ENCODE data around the gene AGAP1. TPM values are rescaled to one million over a fixed set of nuclear protein-coding genes. Genes with fewer than 3 reads are reported as not detected.

Gene AGAP1
- total RNA-seq, 1 donor: 18.5 TPM

DNA sequence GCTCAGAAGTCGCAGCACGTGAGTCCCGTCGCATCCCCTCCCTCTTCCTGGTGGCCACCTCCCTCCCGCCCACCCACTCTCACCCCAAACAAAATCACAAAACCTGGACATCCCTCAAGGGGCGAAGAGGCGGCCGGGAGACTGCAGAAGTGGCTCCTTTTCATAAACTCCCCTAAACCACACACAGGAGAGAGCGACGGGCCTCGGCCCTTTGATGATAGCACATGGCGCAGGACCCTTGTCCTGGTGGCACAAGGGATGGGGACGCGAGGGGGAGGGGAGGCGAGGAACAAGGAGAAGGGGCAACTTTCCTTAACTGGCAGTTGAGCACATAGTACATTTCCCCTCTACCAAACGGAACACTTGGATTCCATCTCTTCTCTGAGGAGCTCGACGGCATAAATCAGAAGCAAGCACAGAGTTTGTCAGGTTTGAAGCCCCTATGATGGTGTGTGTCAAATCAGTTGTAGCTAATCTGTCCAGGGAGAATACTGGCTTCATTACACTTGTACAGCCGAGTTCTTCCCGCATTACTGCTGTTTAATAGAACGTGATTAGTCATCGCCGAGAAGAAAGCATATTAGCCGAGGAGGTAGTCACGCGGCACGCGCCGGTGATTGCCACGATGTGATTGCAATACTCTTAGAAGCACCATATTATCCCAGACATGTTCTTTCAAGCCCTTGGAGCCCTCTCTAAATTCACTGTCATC lies 630.5 kb downstream of the AGAP1 start:
- no peaks in the 10 kb centered on the region for H3K27me3 ChIP-seq (ENCODE audit: insufficient read depth, low read length)
- no peaks in the 10 kb centered on the region for H4K20me1 ChIP-seq (ENCODE audit: insufficient read depth, low read length)
- H3K4me2 ChIP-seq (ENCODE audit: insufficient read depth, low read length): no peak overlapping the region
- H3K9me3 ChIP-seq (ENCODE audit: low read depth, low read length): no peaks in the 10 kb centered on the region
- TF ChIP-seq, protein P1, sequence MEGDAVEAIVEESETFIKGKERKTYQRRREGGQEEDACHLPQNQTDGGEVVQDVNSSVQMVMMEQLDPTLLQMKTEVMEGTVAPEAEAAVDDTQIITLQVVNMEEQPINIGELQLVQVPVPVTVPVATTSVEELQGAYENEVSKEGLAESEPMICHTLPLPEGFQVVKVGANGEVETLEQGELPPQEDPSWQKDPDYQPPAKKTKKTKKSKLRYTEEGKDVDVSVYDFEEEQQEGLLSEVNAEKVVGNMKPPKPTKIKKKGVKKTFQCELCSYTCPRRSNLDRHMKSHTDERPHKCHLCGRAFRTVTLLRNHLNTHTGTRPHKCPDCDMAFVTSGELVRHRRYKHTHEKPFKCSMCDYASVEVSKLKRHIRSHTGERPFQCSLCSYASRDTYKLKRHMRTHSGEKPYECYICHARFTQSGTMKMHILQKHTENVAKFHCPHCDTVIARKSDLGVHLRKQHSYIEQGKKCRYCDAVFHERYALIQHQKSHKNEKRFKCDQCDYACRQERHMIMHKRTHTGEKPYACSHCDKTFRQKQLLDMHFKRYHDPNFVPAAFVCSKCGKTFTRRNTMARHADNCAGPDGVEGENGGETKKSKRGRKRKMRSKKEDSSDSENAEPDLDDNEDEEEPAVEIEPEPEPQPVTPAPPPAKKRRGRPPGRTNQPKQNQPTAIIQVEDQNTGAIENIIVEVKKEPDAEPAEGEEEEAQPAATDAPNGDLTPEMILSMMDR (IDR thresholded peaks at IDR 0.05; ENCODE audit: extremely low read depth, low read depth, low read length): no peak
- no peak overlapping the region for H3K4me3 ChIP-seq (ENCODE audit: insufficient read depth, low read length)
- no peak for DNase-seq (ENCODE audit: insufficient read length, low spot score, missing footprints)
- H3K79me2 ChIP-seq (ENCODE audit: insufficient read depth, low read length): no peaks in the 10 kb centered on the region
- no peaks in the 10 kb centered on the region for H3K36me3 ChIP-seq (ENCODE audit: insufficient read depth, low read length)
- no peaks in the 10 kb centered on the region for H3K4me1 ChIP-seq (ENCODE audit: insufficient read depth, low read length)
- H2AFZ ChIP-seq (ENCODE audit: low read length): no peak overlapping the region
- H3K27ac ChIP-seq (ENCODE audit: low read depth, low read length): no peak overlapping the region

DNA sequence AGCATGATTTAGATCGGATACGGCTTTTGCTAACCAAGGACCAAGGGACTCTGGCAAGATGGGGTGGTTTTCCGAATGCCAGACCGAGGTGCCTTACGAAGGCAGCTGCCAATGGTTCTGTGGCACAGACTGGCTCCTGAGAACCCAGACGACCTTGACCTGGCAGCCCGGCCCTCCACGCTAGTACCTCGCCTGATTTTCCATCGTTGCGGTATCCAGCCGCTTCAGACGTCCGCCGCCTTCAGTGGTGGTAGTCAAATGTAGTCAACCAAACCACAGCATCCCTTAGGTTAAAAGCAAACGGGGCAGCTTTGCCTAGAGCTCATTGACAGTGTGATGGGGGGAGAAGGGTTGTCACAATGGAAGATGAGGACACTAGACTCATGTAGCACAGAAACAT lies 631.7 kb downstream of the AGAP1 start:
- H3K4me1 ChIP-seq (ENCODE audit: insufficient read depth, low read length): no peaks in the 10 kb centered on the region
- no peak overlapping the region for H3K4me2 ChIP-seq (ENCODE audit: insufficient read depth, low read length)

DNA sequence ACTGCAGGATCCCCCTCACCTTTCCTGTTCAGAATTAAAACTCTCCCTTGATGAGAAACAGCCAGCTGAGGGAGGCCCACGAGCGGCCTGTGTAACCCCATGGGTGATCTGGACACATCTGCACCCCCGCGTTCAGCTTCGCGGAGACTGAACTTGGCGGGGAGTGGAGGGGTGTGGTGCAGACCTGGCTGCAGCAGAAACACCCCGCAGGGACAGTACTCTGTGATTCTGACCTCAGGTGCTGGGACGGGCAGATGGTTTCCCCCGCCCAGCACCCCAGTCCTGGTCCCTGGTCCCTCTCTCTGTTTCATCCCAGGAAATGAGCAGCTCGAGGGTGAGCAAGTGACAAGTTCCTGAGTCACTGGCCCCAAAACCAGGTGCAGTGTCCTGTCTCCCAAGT lies 633.2 kb downstream of the AGAP1 start:
- H3K4me3 ChIP-seq (ENCODE audit: insufficient read depth, low read length): no peak overlapping the region
- TF ChIP-seq, protein P1 (IDR thresholded peaks at IDR 0.05; ENCODE audit: extremely low read depth, low read depth, low read length): no peak

More for the DNA sequence above, 631.7 kb downstream of the AGAP1 start:
- no peak for DNase-seq (ENCODE audit: insufficient read length, low spot score, missing footprints)
- no peaks in the 10 kb centered on the region for H3K27me3 ChIP-seq (ENCODE audit: insufficient read depth, low read length)
- H3K4me3 ChIP-seq (ENCODE audit: insufficient read depth, low read length): no peak overlapping the region
- H2AFZ ChIP-seq (ENCODE audit: low read length): no peak overlapping the region
- no peaks in the 10 kb centered on the region for H4K20me1 ChIP-seq (ENCODE audit: insufficient read depth, low read length)
- no peaks in the 10 kb centered on the region for H3K79me2 ChIP-seq (ENCODE audit: insufficient read depth, low read length)
- H3K36me3 ChIP-seq (ENCODE audit: insufficient read depth, low read length): no peaks in the 10 kb centered on the region
- H3K9me3 ChIP-seq (ENCODE audit: low read depth, low read length): no peaks in the 10 kb centered on the region
- no peak overlapping the region for H3K27ac ChIP-seq (ENCODE audit: low read depth, low read length)
- TF ChIP-seq, protein P1 (IDR thresholded peaks at IDR 0.05; ENCODE audit: extremely low read depth, low read depth, low read length): no peak

DNA sequence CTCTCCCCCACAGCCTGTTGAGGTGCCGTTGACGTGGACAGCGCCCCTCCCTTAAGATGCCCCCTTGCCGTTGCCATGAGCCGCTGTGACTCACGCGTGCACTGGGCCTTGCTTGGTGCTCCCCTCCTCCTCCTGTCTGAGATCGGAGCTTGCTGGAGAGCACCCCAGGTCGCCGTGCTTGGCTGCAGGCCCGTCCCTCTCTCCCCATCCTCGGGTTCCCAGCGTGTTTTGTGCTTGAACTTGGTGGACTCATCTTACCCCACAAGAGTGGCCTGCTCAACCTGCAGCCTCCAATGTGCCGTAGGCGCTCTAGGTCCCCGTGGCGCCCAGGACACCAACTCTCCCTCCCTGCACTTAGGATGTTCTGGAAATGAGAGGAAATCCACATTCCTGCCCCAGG lies 634.5 kb downstream of the AGAP1 start:
- Histone ChIP-seq H3K27me3 (ENCODE audit: insufficient read depth, low read length) (no peaks in the 10 kb centered on the region), H3K4me3 (ENCODE audit: insufficient read depth, low read length) (no peak overlapping the region), H2AFZ (ENCODE audit: low read length) (no peak overlapping the region), H3K27ac (ENCODE audit: low read depth, low read length) (no peak overlapping the region), H4K20me1 (ENCODE audit: insufficient read depth, low read length) (no peaks in the 10 kb centered on the region), H3K36me3 (ENCODE audit: insufficient read depth, low read length) (no peaks in the 10 kb centered on the region), H3K4me2 (ENCODE audit: insufficient read depth, low read length) (no peak overlapping the region), H3K79me2 (ENCODE audit: insufficient read depth, low read length) (no peaks in the 10 kb centered on the region), H3K4me1 (ENCODE audit: insufficient read depth, low read length) (no peaks in the 10 kb centered on the region), H3K9me3 (ENCODE audit: low read depth, low read length) (no peaks in the 10 kb centered on the region)
- TF ChIP-seq, protein P1 (IDR thresholded peaks at IDR 0.05; ENCODE audit: extremely low read depth, low read depth, low read length): no peak
- DNase-seq (ENCODE audit: insufficient read length, low spot score, missing footprints): no peak

More for the DNA sequence above, 633.2 kb downstream of the AGAP1 start:
- H3K27ac ChIP-seq (ENCODE audit: low read depth, low read length): no peak overlapping the region
- H3K27me3 ChIP-seq (ENCODE audit: insufficient read depth, low read length): no peaks in the 10 kb centered on the region
- H3K4me1 ChIP-seq (ENCODE audit: insufficient read depth, low read length): no peaks in the 10 kb centered on the region
- no peaks in the 10 kb centered on the region for H3K79me2 ChIP-seq (ENCODE audit: insufficient read depth, low read length)
- no peak overlapping the region for H3K4me2 ChIP-seq (ENCODE audit: insufficient read depth, low read length)
- no peaks in the 10 kb centered on the region for H3K36me3 ChIP-seq (ENCODE audit: insufficient read depth, low read length)
- no peaks in the 10 kb centered on the region for H4K20me1 ChIP-seq (ENCODE audit: insufficient read depth, low read length)
- H3K9me3 ChIP-seq (ENCODE audit: low read depth, low read length): no peaks in the 10 kb centered on the region
- no peak overlapping the region for H2AFZ ChIP-seq (ENCODE audit: low read length)
- no peak for DNase-seq (ENCODE audit: insufficient read length, low spot score, missing footprints)
